ENCODE results near the gene DBT.
"Not testable (repeated sequence)": the region's sequence is repeated elsewhere in the genome, so short reads cannot be mapped to it uniquely, and the experiment has no call there.

The DBT gene

GRCh38 chr1:100265931-100266740 is 16.5 kb upstream of the DBT start, which contains the start of gene RTCA:
Gene RTCA (plus strand): TSS chr1:100266216. CDS start chr1:100266376, 160 bp downstream.
- Mint-ChIP-seq H3K27me3 (ENCODE audit: low read depth) (no peaks in the 10 kb centered on the region), H3K4me1 (ENCODE audit: low read depth) (peaks cover 32% of the 10 kb centered on the region), H3K9me3 (peaks cover 15% of the 10 kb centered on the region), H3K4me3 (peak within 1 kb of the TSS; percentile 100), H3K27ac (peak within 1 kb of the TSS; percentile 99), H3K36me3 (ENCODE audit: low read depth) (peaks cover 49% of the 10 kb centered on the region)
- peak; percentile 96 for DNase-seq (ENCODE audit: low spot score)

GRCh38 chr1:100265562-100265930 is 15.9 kb upstream of the DBT start:
- Mint-ChIP-seq H3K4me3 (peak overlapping the region; percentile 100), H3K36me3 (ENCODE audit: low read depth) (peaks cover 45% of the 10 kb centered on the region), H3K27me3 (ENCODE audit: low read depth) (no peaks in the 10 kb centered on the region), H3K4me1 (ENCODE audit: low read depth) (peaks cover 28% of the 10 kb centered on the region), H3K27ac (peak overlapping the region; percentile 99), H3K9me3 (peaks cover 15% of the 10 kb centered on the region)
- DNase-seq (ENCODE audit: low spot score) = no peak

- H3K27ac Mint-ChIP-seq; DNase-seq (ENCODE audit: low spot score); H3K27me3 Mint-ChIP-seq (ENCODE audit: low read depth): not testable (repeated sequence)
- H3K4me3 Mint-ChIP-seq = peak overlapping the region; percentile 10
- H3K4me1 Mint-ChIP-seq (ENCODE audit: low read depth) = peaks cover 24% of the 10 kb centered on the region
- peaks cover 15% of the 10 kb centered on the region for H3K9me3 Mint-ChIP-seq
- peaks cover 39% of the 10 kb centered on the region for H3K36me3 Mint-ChIP-seq (ENCODE audit: low read depth)
Observed at GRCh38 chr1:100264081-100264480, 14.4 kb upstream of the DBT start.

DNA sequence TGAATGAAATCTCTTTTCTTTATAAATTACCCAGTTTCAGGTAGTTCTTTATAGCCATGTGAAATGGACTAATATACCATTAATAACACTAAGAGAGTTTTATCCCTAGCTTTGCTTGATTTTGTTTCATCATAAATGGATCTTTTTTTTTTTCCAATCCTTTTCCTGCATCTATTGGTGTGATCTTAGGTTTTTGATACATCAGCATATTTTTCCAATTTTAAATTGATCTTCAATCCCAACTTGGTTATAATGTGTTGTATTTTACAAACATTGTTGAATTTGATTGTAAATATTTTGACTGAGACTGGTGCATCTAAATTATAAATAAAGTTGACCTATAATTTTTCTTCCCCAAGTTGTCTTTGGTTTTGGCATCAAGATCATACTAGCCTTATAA is 12.1 kb upstream of the DBT start:
- Mint-ChIP-seq H3K9me3 (peaks cover 15% of the 10 kb centered on the region), H3K4me1 (ENCODE audit: low read depth) (peaks cover 12% of the 10 kb centered on the region), H3K4me3 (no peak overlapping the region), H3K36me3 (ENCODE audit: low read depth) (peaks cover 24% of the 10 kb centered on the region), H3K27ac (no peak overlapping the region), H3K27me3 (ENCODE audit: low read depth) (no peaks in the 10 kb centered on the region)
- DNase-seq (ENCODE audit: low spot score) = no peak

DNA sequence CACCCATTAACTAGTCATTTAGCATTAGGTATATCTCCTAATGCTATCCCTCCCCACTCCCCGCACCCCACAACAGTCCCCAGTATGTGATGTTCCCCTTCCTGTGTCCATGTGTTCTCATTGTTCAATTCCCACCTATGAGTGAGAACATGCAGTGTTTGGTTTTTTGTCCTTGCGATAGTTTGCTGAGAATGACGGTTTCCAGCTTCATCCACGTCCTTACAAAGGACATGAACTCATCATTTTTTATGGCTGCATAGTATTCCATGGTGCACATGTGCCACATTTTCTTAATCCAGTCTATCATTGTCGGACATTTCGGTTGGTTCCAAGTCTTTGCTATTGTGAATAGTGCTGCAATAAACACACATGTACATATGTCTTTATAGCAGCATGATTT is 8.8 kb upstream of the DBT start:
- H3K36me3 Mint-ChIP-seq (ENCODE audit: low read depth); DNase-seq (ENCODE audit: low spot score); H3K4me3 Mint-ChIP-seq; H3K4me1 Mint-ChIP-seq (ENCODE audit: low read depth); H3K9me3 Mint-ChIP-seq; H3K27ac Mint-ChIP-seq: not testable (repeated sequence)
- H3K27me3 Mint-ChIP-seq (ENCODE audit: low read depth) = peaks cover 12% of the 10 kb centered on the region

GRCh38 chr1:100256273-100256672 is 6.6 kb upstream of the DBT start:
- H3K4me3 Mint-ChIP-seq; H3K36me3 Mint-ChIP-seq (ENCODE audit: low read depth); H3K9me3 Mint-ChIP-seq; H3K27ac Mint-ChIP-seq; DNase-seq (ENCODE audit: low spot score); H3K4me1 Mint-ChIP-seq (ENCODE audit: low read depth): not testable (repeated sequence)
- H3K27me3 Mint-ChIP-seq (ENCODE audit: low read depth) = peaks cover 22% of the 10 kb centered on the region

- H3K27ac Mint-ChIP-seq = no peak overlapping the region
- no peaks in the 10 kb centered on the region for H3K36me3 Mint-ChIP-seq (ENCODE audit: low read depth)
- no peak overlapping the region for H3K4me3 Mint-ChIP-seq
- no peak for DNase-seq (ENCODE audit: low spot score)
- H3K27me3 Mint-ChIP-seq (ENCODE audit: low read depth) = peaks cover 22% of the 10 kb centered on the region
- no peaks in the 10 kb centered on the region for H3K9me3 Mint-ChIP-seq
- no peaks in the 10 kb centered on the region for H3K4me1 Mint-ChIP-seq (ENCODE audit: low read depth)
Observed at GRCh38 chr1:100253552-100253951, 3.9 kb upstream of the DBT start.

GRCh38 chr1:100252901-100253300 is 3.3 kb upstream of the DBT start:
- H3K4me3 Mint-ChIP-seq = no peak overlapping the region
- DNase-seq (ENCODE audit: low spot score) = no peak
- no peaks in the 10 kb centered on the region for H3K9me3 Mint-ChIP-seq
- peaks cover 22% of the 10 kb centered on the region for H3K27me3 Mint-ChIP-seq (ENCODE audit: low read depth)
- H3K27ac Mint-ChIP-seq = no peak overlapping the region
- no peaks in the 10 kb centered on the region for H3K4me1 Mint-ChIP-seq (ENCODE audit: low read depth)
- no peaks in the 10 kb centered on the region for H3K36me3 Mint-ChIP-seq (ENCODE audit: low read depth)

GRCh38 chr1:100250807-100251206 is 1.2 kb upstream of the DBT start:
- no peaks in the 10 kb centered on the region for H3K36me3 Mint-ChIP-seq (ENCODE audit: low read depth)
- no peak overlapping the region for H3K27ac Mint-ChIP-seq

GRCh38 chr1:100250264-100250663 is 630 bp upstream of the DBT start:
- H3K27ac Mint-ChIP-seq = no peak overlapping the region
- H3K4me1 Mint-ChIP-seq (ENCODE audit: low read depth) = peaks cover 6% of the 10 kb centered on the region
- no peak for DNase-seq (ENCODE audit: low spot score)
- no peaks in the 10 kb centered on the region for H3K36me3 Mint-ChIP-seq (ENCODE audit: low read depth)
- peaks cover 16% of the 10 kb centered on the region for H3K27me3 Mint-ChIP-seq (ENCODE audit: low read depth)
- no peaks in the 10 kb centered on the region for H3K9me3 Mint-ChIP-seq
- no peak overlapping the region for H3K4me3 Mint-ChIP-seq

More at GRCh38 chr1:100250807-100251206, 1.2 kb upstream of the DBT start:
- Mint-ChIP-seq H3K4me1 (ENCODE audit: low read depth) (peaks cover 6% of the 10 kb centered on the region), H3K9me3 (no peaks in the 10 kb centered on the region), H3K4me3 (no peak overlapping the region), H3K27me3 (ENCODE audit: low read depth) (peaks cover 19% of the 10 kb centered on the region)
- DNase-seq (ENCODE audit: low spot score) = no peak

DNA sequence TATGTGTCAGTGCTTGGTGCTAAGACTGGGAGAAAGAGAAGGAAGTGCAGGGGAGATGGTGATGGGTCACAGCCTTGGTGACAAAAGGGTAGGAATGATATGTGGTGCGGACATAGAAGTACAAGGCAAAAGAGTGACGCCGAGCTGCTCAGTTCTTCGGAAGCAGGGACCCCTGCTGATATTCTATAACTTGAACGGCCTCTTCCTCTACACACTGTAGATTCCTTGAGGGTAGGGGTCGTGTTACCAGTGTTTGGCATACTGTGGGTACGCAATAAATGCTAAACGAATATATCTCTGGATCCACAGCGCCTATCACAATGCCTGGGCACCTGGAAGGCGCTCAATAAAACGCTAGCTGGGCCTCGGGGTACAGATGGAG is 488 bp downstream of the DBT start:
- no peak overlapping the region for H3K4me3 Mint-ChIP-seq
- H3K36me3 Mint-ChIP-seq (ENCODE audit: low read depth) = no peaks in the 10 kb centered on the region
- no peak for DNase-seq (ENCODE audit: low spot score)
- H3K4me1 Mint-ChIP-seq (ENCODE audit: low read depth) = peaks cover 9% of the 10 kb centered on the region
- peaks cover 13% of the 10 kb centered on the region for H3K27me3 Mint-ChIP-seq (ENCODE audit: low read depth)
- no peaks in the 10 kb centered on the region for H3K9me3 Mint-ChIP-seq
- no peak overlapping the region for H3K27ac Mint-ChIP-seq

DNA sequence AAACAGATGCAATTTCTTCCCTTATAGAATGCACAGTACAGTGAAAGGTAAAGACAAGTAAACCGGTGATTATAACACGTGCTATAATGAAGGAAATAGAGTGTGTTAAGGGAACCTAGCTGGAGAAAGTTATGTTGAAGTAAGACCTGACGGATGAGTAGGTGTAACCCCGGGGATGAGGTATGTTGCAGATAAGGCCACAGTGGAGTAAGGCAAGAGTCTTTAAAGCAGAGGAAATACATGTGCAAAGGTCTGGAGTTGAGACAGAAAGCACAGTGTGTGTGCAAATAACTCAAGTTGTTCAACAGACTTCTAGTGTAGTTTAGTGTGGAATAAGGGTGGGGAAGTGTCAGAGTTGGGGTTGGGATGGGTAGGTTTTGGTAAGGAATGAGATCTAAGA is 2.9 kb downstream of the DBT start:
- Mint-ChIP-seq H3K4me3 (no peak overlapping the region), H3K27ac (no peak overlapping the region), H3K27me3 (ENCODE audit: low read depth) (no peaks in the 10 kb centered on the region), H3K4me1 (ENCODE audit: low read depth) (peaks cover 11% of the 10 kb centered on the region), H3K36me3 (ENCODE audit: low read depth) (peaks cover 2% of the 10 kb centered on the region), H3K9me3 (no peaks in the 10 kb centered on the region)
- DNase-seq (ENCODE audit: low spot score) = no peak

DNA sequence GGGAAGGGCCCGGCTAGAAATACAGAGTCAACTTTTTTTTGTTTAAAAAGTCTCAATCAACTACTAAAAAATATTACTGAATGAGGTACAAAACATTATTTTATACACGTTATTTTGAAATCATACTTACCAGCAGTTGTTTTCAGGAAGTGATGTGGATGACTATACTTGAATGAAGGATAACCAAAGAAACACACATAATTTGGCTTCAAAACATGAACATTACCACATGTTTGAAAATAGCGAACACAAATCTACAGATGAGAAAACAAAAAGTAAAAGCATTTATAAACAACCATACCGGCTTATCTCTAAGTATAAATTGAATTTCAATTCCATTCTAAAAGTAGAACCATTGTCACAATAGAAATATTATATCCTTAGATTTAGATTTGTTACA is 9.0 kb downstream of the DBT start:
- H3K27ac Mint-ChIP-seq = no peak overlapping the region
- no peaks in the 10 kb centered on the region for H3K27me3 Mint-ChIP-seq (ENCODE audit: low read depth)
- peaks cover 5% of the 10 kb centered on the region for H3K4me1 Mint-ChIP-seq (ENCODE audit: low read depth)
- H3K36me3 Mint-ChIP-seq (ENCODE audit: low read depth) = peaks cover 24% of the 10 kb centered on the region
- no peaks in the 10 kb centered on the region for H3K9me3 Mint-ChIP-seq
- no peak overlapping the region for H3K4me3 Mint-ChIP-seq
- no peak for DNase-seq (ENCODE audit: low spot score)

- H3K4me1 Mint-ChIP-seq (ENCODE audit: low read depth) = peaks cover 5% of the 10 kb centered on the region
- H3K27ac Mint-ChIP-seq = no peak overlapping the region
- DNase-seq (ENCODE audit: low spot score) = no peak
- no peaks in the 10 kb centered on the region for H3K9me3 Mint-ChIP-seq
- H3K4me3 Mint-ChIP-seq = no peak overlapping the region
- peaks cover 24% of the 10 kb centered on the region for H3K36me3 Mint-ChIP-seq (ENCODE audit: low read depth)
- no peaks in the 10 kb centered on the region for H3K27me3 Mint-ChIP-seq (ENCODE audit: low read depth)
Observed at GRCh38 chr1:100239961-100240360, 9.7 kb downstream of the DBT start.

GRCh38 chr1:100237091-100237490 is 12.5 kb downstream of the DBT start:
- DNase-seq (ENCODE audit: low spot score) = no peak
- Mint-ChIP-seq H3K4me1 (ENCODE audit: low read depth) (no peaks in the 10 kb centered on the region), H3K27ac (no peak overlapping the region), H3K36me3 (ENCODE audit: low read depth) (peaks cover 35% of the 10 kb centered on the region), H3K4me3 (no peak overlapping the region), H3K9me3 (no peaks in the 10 kb centered on the region), H3K27me3 (ENCODE audit: low read depth) (no peaks in the 10 kb centered on the region)

Data from T-helper 2 cell treated with Interferon-gamma antibody and Interleukin-4, amounts not matched to agents 5 μg/mL and 100 μg/mL, for 36 hours (primary cell).